Mesenchymal stem cell (in vitro differentiated cells and primary cell): ENCODE data around the gene TMEM165.

Experiments used
- DNase-seq: peaks from one replicate; pipeline ENCODE4 v3.0.0-alpha.2; 2013
- H2AFZ ChIP-seq: one replicate; pipeline ENCODE4 v1.6.1; 2013; ENCODE audit warnings: low read depth, mild to moderate bottlenecking, control low read depth, inconsistent platforms, low read length, moderate library complexity
- H2AK5ac ChIP-seq: 2 replicates; pipeline ENCODE4 v1.6.1; 2013; ENCODE audit warnings: low read length, moderate library complexity, mild to moderate bottlenecking, inconsistent platforms; ENCODE audit not compliant: severe bottlenecking
- H2BK120ac ChIP-seq: one replicate; pipeline ENCODE4 v1.6.1; 2013; ENCODE audit warnings: low read depth, mild to moderate bottlenecking, inconsistent platforms, low read length, moderate library complexity
- H2BK12ac ChIP-seq, 2 experiments: one replicate each; pipeline ENCODE4 v1.6.1; 2013; ENCODE audit warnings: inconsistent platforms in 2 of 2, low read length in 2 of 2, mild to moderate bottlenecking in 2 of 2, moderate library complexity in 2 of 2, control low read depth in 1 of 2
- H2BK15ac ChIP-seq: one replicate; pipeline ENCODE4 v1.6.1; 2013; ENCODE audit warnings: mild to moderate bottlenecking, low read depth, inconsistent platforms; ENCODE audit not compliant: poor library complexity, severe bottlenecking
- H2BK5ac ChIP-seq: 2 replicates; pipeline ENCODE4 v1.6.1; 2013; ENCODE audit warnings: low read depth, mild to moderate bottlenecking, low read length, control low read depth, inconsistent platforms; ENCODE audit not compliant: poor library complexity, severe bottlenecking
- H3K14ac ChIP-seq, 2 experiments: one replicate each; pipeline ENCODE4 v1.6.1; 2013; ENCODE audit warnings: inconsistent platforms in 2 of 2, low read length in 2 of 2, control low read depth in 1 of 2, mild to moderate bottlenecking in 1 of 2, moderate library complexity in 1 of 2
- H3K18ac ChIP-seq, 2 experiments: one replicate each; pipeline ENCODE4 v1.6.1; 2013; ENCODE audit warnings: inconsistent platforms in 2 of 2, low read length in 2 of 2, control low read depth in 1 of 2, low read depth in 1 of 2, mild to moderate bottlenecking in 1 of 2
- H3K23ac ChIP-seq, 2 experiments: one replicate each; pipeline ENCODE4 v1.6.1; 2013; ENCODE audit warnings: inconsistent platforms in 2 of 2, low read length in 2 of 2, mild to moderate bottlenecking in 2 of 2, moderate library complexity in 2 of 2, control low read depth in 1 of 2
- H3K27ac ChIP-seq: 2 replicates; pipeline ENCODE4 v1.5.1; 2013; ENCODE audit warnings: mild to moderate bottlenecking, moderate library complexity, low read length, control low read depth, inconsistent platforms; ENCODE audit not compliant: poor library complexity, severe bottlenecking
- H3K27me3 ChIP-seq, 2 experiments: 2 replicates each; pipeline versions ENCODE4 v1.6.1 to v1.7.0; 2013; ENCODE audit warnings: low read length in 2 of 2, mild to moderate bottlenecking in 2 of 2, moderate library complexity in 2 of 2, control low read depth in 1 of 2, inconsistent platforms in 1 of 2; ENCODE audit not compliant: control insufficient read depth in 1 of 2, insufficient read depth in 1 of 2
- H3K36me3 ChIP-seq, 2 experiments: 2 replicates each; pipeline versions ENCODE4 v1.6.1 to v1.7.0; 2013; ENCODE audit warnings: low read length in 2 of 2, control low read depth in 1 of 2, inconsistent platforms in 1 of 2, low read depth in 1 of 2, mild to moderate bottlenecking in 1 of 2; ENCODE audit not compliant: insufficient read depth in 2 of 2, control insufficient read depth in 1 of 2
- H3K4ac ChIP-seq, 2 experiments: one replicate each; pipeline ENCODE4 v1.6.1; 2013; ENCODE audit warnings: inconsistent platforms in 2 of 2, low read length in 2 of 2, mild to moderate bottlenecking in 2 of 2, moderate library complexity in 2 of 2, control low read depth in 1 of 2, low read depth in 1 of 2
- H3K4me1 ChIP-seq: 2 replicates; pipeline ENCODE4 v1.6.1; 2013; ENCODE audit warnings: low read depth, low read length, control low read depth; ENCODE audit not compliant: control insufficient read depth, insufficient read depth
- H3K4me2 ChIP-seq: 2 replicates; pipeline ENCODE4 v1.6.1; 2013; ENCODE audit warnings: low read length, mild to moderate bottlenecking, inconsistent platforms; ENCODE audit not compliant: poor library complexity, severe bottlenecking
- H3K4me3 ChIP-seq, 2 experiments: 2 replicates each; pipeline versions ENCODE4 v1.5.1 to v1.7.0; 2013; ENCODE audit warnings: low read length in 2 of 2, mild to moderate bottlenecking in 2 of 2, control low read depth in 1 of 2, low read depth in 1 of 2; ENCODE audit not compliant: insufficient read depth in 1 of 2
- H3K79me1 ChIP-seq: replicated peaks from 2 replicates; pipeline ENCODE4 v1.6.1; 2013; ENCODE audit warnings: mild to moderate bottlenecking, control low read depth, low read length, inconsistent platforms; ENCODE audit not compliant: poor library complexity, severe bottlenecking
- H3K9ac ChIP-seq: 2 replicates; pipeline ENCODE4 v1.7.0; 2013; ENCODE audit warnings: mild to moderate bottlenecking, low read length, moderate library complexity
- H3K9me3 ChIP-seq: 2 replicates; pipeline ENCODE4 v1.7.0; 2013; ENCODE audit warnings: mild to moderate bottlenecking, low read length; ENCODE audit not compliant: control insufficient read depth
- H4K8ac ChIP-seq: one replicate; pipeline ENCODE4 v1.6.1; 2013; ENCODE audit warnings: inconsistent platforms, mild to moderate bottlenecking, low read length, moderate library complexity
- H4K91ac ChIP-seq: one replicate; pipeline ENCODE4 v1.6.1; 2013; ENCODE audit warnings: mild to moderate bottlenecking, low read length, inconsistent platforms
- WGBS: methylation state at CpG from one replicate; pipeline ENCODE4 v1.1.7; 2013; ENCODE audit warnings: mixed read lengths; 5-methylcytosine and 5-hydroxymethylcytosine counted together

Gene TMEM165

GRCh38 chr4:55386840-55387239 lies 8.9 kb upstream of the TMEM165 start:
- Histone ChIP-seq H3K36me3 (no peaks in the 10 kb centered on the region), H3K4me2 (no peak overlapping the region), H2AFZ (no peak overlapping the region), H3K9me3 (no peaks in the 10 kb centered on the region), H3K4ac (no peak overlapping the region), H4K91ac (no peak overlapping the region), H3K4me3 (no peak overlapping the region), H4K8ac (no peak overlapping the region), H2BK120ac (no peak overlapping the region), H3K4me1 (no peaks in the 10 kb centered on the region), H3K14ac (no peak overlapping the region), H3K27me3 (no peaks in the 10 kb centered on the region), H3K79me1 (no peaks in the 10 kb centered on the region), H3K9ac (no peak overlapping the region), H3K27ac (no peak overlapping the region), H3K18ac (no peak overlapping the region), H2BK15ac (no peak overlapping the region), H3K23ac (no peak overlapping the region), H2BK12ac (no peak overlapping the region), H2BK5ac (no peak overlapping the region), H2AK5ac (no peak overlapping the region)
- no peak for DNase-seq
- 100% methylated on average over 1 of the region's 2 CpGs for WGBS

- Histone ChIP-seq H3K4me2 (no peak overlapping the region), H2AK5ac (no peak overlapping the region), H3K4me3 (no peak overlapping the region), H3K23ac (no peak overlapping the region), H3K18ac (no peak overlapping the region), H3K36me3 (peaks cover 0 to 4% of the 10 kb centered on the region in 2 experiments), H3K4ac (no peak overlapping the region), H3K4me1 (no peaks in the 10 kb centered on the region), H2BK5ac (no peak overlapping the region), H4K91ac (no peak overlapping the region), H2BK120ac (no peak overlapping the region), H3K9ac (peak overlapping the region; percentile 12), H2AFZ (no peak overlapping the region), H3K9me3 (no peaks in the 10 kb centered on the region), H3K79me1 (peaks cover 1% of the 10 kb centered on the region), H3K14ac (no peak overlapping the region), H2BK12ac (no peak overlapping the region), H4K8ac (no peak overlapping the region), H3K27me3 (no peaks in the 10 kb centered on the region), H3K27ac (no peak overlapping the region), H2BK15ac (no peak overlapping the region)
- WGBS: 89% methylated on average over 4 of the region's 4 CpGs
- DNase-seq: no peak
These were observed 2.1 kb upstream of the TMEM165 start for GRCh38 chr4:55393461-55394320.

GRCh38 chr4:55395218-55395528 lies 584 bp upstream of the TMEM165 start:
- H3K79me1 ChIP-seq: peaks cover 1% of the 10 kb centered on the region
- peaks cover 2% of the 10 kb centered on the region for H3K4me1 ChIP-seq
- no peaks in the 10 kb centered on the region for H3K27me3 ChIP-seq
- H3K9me3 ChIP-seq: no peaks in the 10 kb centered on the region
- no peak overlapping the region for H3K14ac ChIP-seq
- no peak overlapping the region for H4K91ac ChIP-seq
- peak overlapping the region; percentile 78 for H3K4me2 ChIP-seq
- H2BK120ac ChIP-seq: no peak overlapping the region
- peak overlapping the region; percentile 96 for H3K9ac ChIP-seq
- no peak for DNase-seq
- no peak overlapping the region for H2AK5ac ChIP-seq
- H2BK12ac ChIP-seq: no peak overlapping the region
- H3K23ac ChIP-seq: no peak overlapping the region
- no peak overlapping the region for H2BK5ac ChIP-seq
- peaks cover 0 to 11% of the 10 kb centered on the region in 2 experiments for H3K36me3 ChIP-seq
- H3K18ac ChIP-seq: peak overlapping the region in 1 of 2 experiments; percentile 79
- peak overlapping the region; percentile 59 for H3K27ac ChIP-seq
- H2AFZ ChIP-seq: no peak overlapping the region
- H2BK15ac ChIP-seq: no peak overlapping the region
- H4K8ac ChIP-seq: peak overlapping the region; percentile 72
- H3K4ac ChIP-seq: peak overlapping the region in 1 of 2 experiments; percentile 29
- peak overlapping the region; percentile 80 to 99 for H3K4me3 ChIP-seq
- under 1% methylated on average over 4 of the region's 4 CpGs for WGBS

- H3K14ac ChIP-seq: peak overlapping the region; percentile 57 to 98
- H4K8ac ChIP-seq: peak overlapping the region; percentile 96
- H3K4ac ChIP-seq: peak overlapping the region; percentile 99
- peak overlapping the region; percentile 92 for H3K27ac ChIP-seq
- peak overlapping the region; percentile 80 to 99 for H3K4me3 ChIP-seq
- H3K27me3 ChIP-seq: no peaks in the 10 kb centered on the region
- peak overlapping the region; percentile 73 for H2BK120ac ChIP-seq
- under 1% methylated on average over 31 of the region's 41 CpGs for WGBS
- H3K9me3 ChIP-seq: no peaks in the 10 kb centered on the region
- peaks cover 0 to 20% of the 10 kb centered on the region in 2 experiments for H3K36me3 ChIP-seq
- no peak overlapping the region for H2AK5ac ChIP-seq
- H2BK5ac ChIP-seq: peak overlapping the region; percentile 97
- peak overlapping the region; percentile 98 to 100 for H3K18ac ChIP-seq
- peak overlapping the region; percentile 86 for H2AFZ ChIP-seq
- H3K23ac ChIP-seq: peak overlapping the region in 1 of 2 experiments; percentile 96
- H2BK12ac ChIP-seq: peak overlapping the region in 1 of 2 experiments; percentile 16
- H3K4me1 ChIP-seq: peaks cover 2% of the 10 kb centered on the region
- H3K4me2 ChIP-seq: peak overlapping the region; percentile 90
- H3K79me1 ChIP-seq: peaks cover 1% of the 10 kb centered on the region
- H4K91ac ChIP-seq: peak overlapping the region; percentile 97
- H3K9ac ChIP-seq: peak overlapping the region; percentile 96
- peak overlapping the region; percentile 67 for H2BK15ac ChIP-seq
- peak; percentile 59 for DNase-seq
These were observed 760 bp downstream of the TMEM165 start for GRCh38 chr4:55396308-55397125.
